Kidney (tissue), 22 donors: ENCODE data around the gene PYCR2. TPM values are rescaled to one million over a fixed set of nuclear protein-coding genes. Genes with fewer than 3 reads are reported as not detected.

Experiments used
- DNase-seq, 5 donors: peaks; one replicate each; pipeline ENCODE4 v3.0.0-alpha.2; 2013 to 2020
- FAIRE-seq: peaks from 2 replicates; lab custom pipeline; 2012; peaks lifted over from hg19 to GRCh38; lab: Jason Lieb, UNC
- H3K27ac ChIP-seq, 2 donors: one replicate each; pipeline ENCODE4 v1.7.0; 2013; ENCODE audit warnings: low read depth in 2 of 2, low read length in 2 of 2, inconsistent platforms in 1 of 2
- H3K27me3 ChIP-seq: one replicate; pipeline ENCODE4 v1.7.1; 2013; ENCODE audit warnings: low read length, inconsistent platforms; ENCODE audit not compliant: control insufficient read depth, insufficient read depth
- H3K36me3 ChIP-seq, 3 donors: one replicate each; pipeline versions ENCODE4 v1.7.0 to v1.7.1; 2013; ENCODE audit warnings: low read length in 3 of 3, control low read depth in 1 of 3, inconsistent platforms in 1 of 3; ENCODE audit not compliant: insufficient read depth in 3 of 3, control insufficient read depth in 2 of 3
- H3K4me1 ChIP-seq, 3 donors: one replicate each; pipeline versions ENCODE4 v1.7.0 to v1.7.1; 2013; ENCODE audit warnings: low read length in 3 of 3, inconsistent platforms in 1 of 3, low read depth in 1 of 3; ENCODE audit not compliant: control insufficient read depth in 2 of 3, insufficient read depth in 2 of 3
- H3K4me3 ChIP-seq, 3 donors: one replicate each; pipeline versions ENCODE4 v1.7.0 to v1.8.1; 2013; ENCODE audit warnings: low read length in 3 of 3, control low read depth in 1 of 3, inconsistent platforms in 1 of 3
- H3K9ac ChIP-seq, 3 donors: one replicate each; pipeline versions ENCODE4 v1.7.0 to v1.7.1; 2013; ENCODE audit warnings: low read length in 3 of 3, control low read depth in 1 of 3, inconsistent platforms in 1 of 3
- H3K9me3 ChIP-seq, 3 donors: one replicate each; pipeline versions ENCODE4 v1.7.0 to v1.7.1; 2013; ENCODE audit warnings: low read length in 3 of 3, control low read depth in 1 of 3, inconsistent platforms in 1 of 3; ENCODE audit not compliant: control insufficient read depth in 2 of 3, insufficient read depth in 1 of 3
- CTCF ChIP-seq: IDR thresholded peaks from 3 replicates; pipeline ENCODE4 v1.5.1; 2012; ENCODE audit warnings: mild to moderate bottlenecking, moderate library complexity, borderline replicate concordance; ENCODE audit not compliant: insufficient read depth; ENCODE audit errors: extremely low read depth
- intact Hi-C: fragments of 100-400 bp; cut with DNase I; formaldehyde crosslinking; loops from one replicate; pipeline ENCODE4 v1.11.1; 2022
- long read RNA-seq, 10 donors: library from polyadenylated mRNA in 1 of 10; unstranded in 1 of 10; transcript quantifications; one replicate each; pipeline ENCODE4 v2.0.0 and lab custom pipeline, GENCODE V29; 2021 to 2026
- polyA plus RNA-seq: library from polyadenylated mRNA; stranded (reverse); fragments of 350-450 nt; fragmentation: Illumina TruSeq; extraction: RNeasy Lipid Tissue Mini Kit (QIAGEN cat#74804); gene quantifications from one replicate; pipeline ENCODE4 v1.2.3, GENCODE V29; 2014; ENCODE audit warnings: low read depth, low replicate concordance; ENCODE audit not compliant: insufficient read depth
- total RNA-seq: library from RNA; stranded (reverse); fragmentation: NEBNext Ultra II Directional; extraction: Animal tissue kit (Norgen Biotek cat#: 25700); gene quantifications from one replicate; pipeline ENCODE4 v1.2.1, GENCODE V29; 2021
- donor health status: control.
- donor health status: control.
- donor health status: control.
- donor health status: control.
- donor health status: control.
- donor health status: DM: yes; HTN: yes; CAD: no.
- donor health status: Normal renal cell carcinoma (clear cell type).

Gene PYCR2
- 79.3 TPM for total RNA-seq
- 72.4 TPM for polyA plus RNA-seq
- long read RNA-seq, donor 1, transcript PYCR2-201 (7 exons, 1,689 nt), result major isoform, 11 of 74 reads
- long read RNA-seq, donor 1, partial matches to known transcripts, result 62 of 74 reads
- long read RNA-seq, donor 1, other reads (novel, unspliced or antisense), result 0 of 74 reads
- long read RNA-seq, donor 2, transcript PYCR2-201 (7 exons, 1,689 nt), result major isoform, 10 of 10 reads
- long read RNA-seq, donor 2, partial matches to known transcripts, result 0 of 10 reads
- long read RNA-seq, donor 2, other reads (novel, unspliced or antisense), result 0 of 10 reads
- long read RNA-seq, donor 3, transcript PYCR2-201 (7 exons, 1,689 nt), result major isoform, 10 of 15 reads
- long read RNA-seq, donor 3, partial matches to known transcripts, result 5 of 15 reads
- long read RNA-seq, donor 3, other reads (novel, unspliced or antisense), result 0 of 15 reads
- long read RNA-seq, donor 4, transcript PYCR2-201 (7 exons, 1,689 nt), result major isoform, 16 of 16 reads
- long read RNA-seq, donor 4, partial matches to known transcripts, result 0 of 16 reads
- long read RNA-seq, donor 4, other reads (novel, unspliced or antisense), result 0 of 16 reads
- long read RNA-seq, donor 5, partial matches to known transcripts, result 0 of 1 reads
- long read RNA-seq, donor 5, other reads (novel, unspliced or antisense), result 0 of 1 reads
- long read RNA-seq, donor 6, partial matches to known transcripts, result 19 of 20 reads
- long read RNA-seq, donor 6, other reads (novel, unspliced or antisense), result 0 of 20 reads
- long read RNA-seq, donor 7, transcript PYCR2-201 (7 exons, 1,689 nt), result major isoform, 40 of 63 reads
- long read RNA-seq, donor 7, partial matches to known transcripts, result 5 of 63 reads
- long read RNA-seq, donor 7, other reads (novel, unspliced or antisense), result 18 of 63 reads
- long read RNA-seq, donor 8, transcript PYCR2-201 (7 exons, 1,689 nt), result major isoform, 19 of 73 reads
- long read RNA-seq, donor 8, partial matches to known transcripts, result 54 of 73 reads
- long read RNA-seq, donor 8, other reads (novel, unspliced or antisense), result 0 of 73 reads
- long read RNA-seq, donor 9, transcript PYCR2-201 (7 exons, 1,689 nt), result major isoform, 11 of 11 reads
- long read RNA-seq, donor 9, partial matches to known transcripts, result 0 of 11 reads
- long read RNA-seq, donor 9, other reads (novel, unspliced or antisense), result 0 of 11 reads
- long read RNA-seq, donor 10, transcript PYCR2-201 (7 exons, 1,689 nt), result major isoform, 9 of 14 reads
- long read RNA-seq, donor 10, partial matches to known transcripts, result 5 of 14 reads
- long read RNA-seq, donor 10, other reads (novel, unspliced or antisense), result 0 of 14 reads

GRCh38 chr1:225923692-225924555, at the start of gene PYCR2:
PYCR2 (minus strand) TSS chr1:225924250; CDS start chr1:225924110, 140 bp downstream.
- peak within 1 kb of the TSS; percentile 80 to 97 (median 90) for H3K4me3 ChIP-seq
- peak within 1 kb of the TSS; percentile 62 to 96 (median 88) for H3K9ac ChIP-seq
- H3K36me3 ChIP-seq, result peaks cover 2 to 7% (median 3%) of the 10 kb centered on the region in 3 donors
- peaks cover 0 to 18% (median 6%) of the 10 kb centered on the region in 3 donors for H3K4me1 ChIP-seq
- FAIRE-seq (no peak), DNase-seq (peak; percentile 96 to 98 (median 97))
- H3K27ac ChIP-seq, result peak within 1 kb of the TSS; percentile 88 to 90
- intact Hi-C loops, result no loop called here
- TF ChIP-seq CTCF, result no peak
- no peaks in the 10 kb centered on the region for H3K27me3 ChIP-seq
- no peaks in the 10 kb centered on the region for H3K9me3 ChIP-seq

- no peaks in the 10 kb centered on the region for H3K9me3 ChIP-seq
- H3K27me3 ChIP-seq, result no peaks in the 10 kb centered on the region
- TF ChIP-seq CTCF, result no peak
- peaks cover 0 to 3% (median 0%) of the 10 kb centered on the region in 3 donors for H3K36me3 ChIP-seq
- DNase-seq (peak in 4 of 5 donors; percentile 78 to 86 (median 83)), FAIRE-seq (no peak)
- H3K9ac ChIP-seq, result no peak overlapping the region
- H3K4me3 ChIP-seq, result no peak overlapping the region
- intact Hi-C loops, result loop anchor here (10.0 kb wide), 1 partner anchor 498 kb away; no protein-coding TSS in a partner anchor
- no peak overlapping the region for H3K27ac ChIP-seq
- H3K4me1 ChIP-seq, result peaks cover 0 to 2% (median 0%) of the 10 kb centered on the region in 3 donors
Observed at GRCh38 chr1:225973158-225973557, 49.1 kb upstream of the PYCR2 start.
